H1 (cell line): ENCODE data around the gene SSR1. TPM values are rescaled to one million over a fixed set of nuclear protein-coding genes. Genes with fewer than 3 reads are reported as not detected.
A peak's percentile ranks its signal among the peaks of the same experiment; 100 is the strongest.

Source experiments
- CTCF ChIA-PET: fragments of 300-600 bp; sonication (Branson Sonifier 250); formaldehyde crosslinking; loops from one replicate; lab custom pipeline; 2021; ENCODE audit not compliant: partially characterized antibody; lab: Charles Lee
- POLR2A ChIA-PET: fragments of 300-600 bp; sonication (Branson Sonifier 250); formaldehyde crosslinking; loops from one replicate; lab custom pipeline; 2021; ENCODE audit warnings: inconsistent platforms; ENCODE audit not compliant: partially characterized antibody; lab: Charles Lee
- DNase-seq, 2 experiments: peaks; one replicate each; pipeline versions ENCODE4 v3.0.0 to v3.0.0-alpha.2; 2010 to 2022; ENCODE audit warnings: low spot score in 2 of 2, low read depth in 1 of 2, mixed read lengths in 1 of 2
- FAIRE-seq: peaks from 2 replicates; lab custom pipeline; 2011; peaks lifted over from hg19 to GRCh38; lab: Jason Lieb, UNC
- H2AFZ ChIP-seq: 2 replicates; pipeline ENCODE4 v1.8.1; 2012; ENCODE audit warnings: low read length, inconsistent platforms
- H2AK5ac ChIP-seq: 2 replicates; pipeline ENCODE4 v1.6.1; 2013; ENCODE audit warnings: low read depth, low read length
- H2BK120ac ChIP-seq: replicated peaks from 2 replicates; pipeline ENCODE3; 2013; ENCODE audit warnings: low read depth, low read length, inconsistent platforms
- H2BK12ac ChIP-seq: 2 replicates; pipeline ENCODE4 v1.6.1; 2013; ENCODE audit warnings: low read depth, low read length
- H2BK15ac ChIP-seq: 2 replicates; pipeline ENCODE4 v1.6.1; 2013; ENCODE audit warnings: low read length
- H2BK20ac ChIP-seq: 2 replicates; pipeline ENCODE4 v1.6.1; 2013; ENCODE audit warnings: low read length
- H2BK5ac ChIP-seq: 2 replicates; pipeline ENCODE4 v1.6.1; 2013; ENCODE audit warnings: low read depth, low read length
- H3K14ac ChIP-seq: 2 replicates; pipeline ENCODE4 v1.6.1; 2013; ENCODE audit warnings: inconsistent platforms; ENCODE audit not compliant: insufficient read length
- H3K18ac ChIP-seq: 2 replicates; pipeline ENCODE4 v1.6.1; 2013; ENCODE audit warnings: low read length; ENCODE audit errors: extremely low read depth
- H3K23ac ChIP-seq: 2 replicates; pipeline ENCODE4 v1.6.1; 2013; ENCODE audit warnings: inconsistent platforms; ENCODE audit not compliant: insufficient read length
- H3K23me2 ChIP-seq: 2 replicates; pipeline ENCODE4 v1.6.1; 2013; ENCODE audit warnings: low read depth, low read length
- H3K27ac ChIP-seq: 2 replicates; pipeline ENCODE4 v1.6.1; 2011; ENCODE audit warnings: low read depth, low read length, inconsistent platforms
- H3K27me3 ChIP-seq, 4 experiments: replicated peaks in 1 of 4; 1 replicate in 1 of 4; 2 replicates in 3 of 4; pipeline versions ENCODE4 v1.6.1 to v1.8.1; 2011 to 2013; ENCODE audit warnings: low read length in 3 of 4, mild to moderate bottlenecking in 3 of 4, inconsistent platforms in 2 of 4, mixed read lengths in 2 of 4, moderate library complexity in 1 of 4; ENCODE audit not compliant: control insufficient read depth in 3 of 4, insufficient read depth in 3 of 4; ENCODE audit errors: extremely low read depth in 1 of 4
- H3K36me3 ChIP-seq, 4 experiments: 2 replicates each; pipeline versions ENCODE4 v1.6.1 to v1.8.1; 2011 to 2013; ENCODE audit warnings: mild to moderate bottlenecking in 4 of 4, low read length in 3 of 4, moderate library complexity in 2 of 4, control low read depth in 1 of 4, inconsistent platforms in 1 of 4; ENCODE audit not compliant: insufficient read depth in 4 of 4, control insufficient read depth in 2 of 4
- H3K4ac ChIP-seq: replicated peaks from 2 replicates; pipeline ENCODE3; 2013; ENCODE audit warnings: low read length, low read depth, mixed read lengths, inconsistent platforms; ENCODE audit not compliant: insufficient read length
- H3K4me1 ChIP-seq, 4 experiments: replicated peaks in 1 of 4; 1 replicate in 1 of 4; 2 replicates in 3 of 4; pipeline versions ENCODE4 v1.6.1 to v1.8.1; 2011 to 2013; ENCODE audit warnings: low read length in 3 of 4, inconsistent platforms in 2 of 4, mixed read lengths in 1 of 4; ENCODE audit not compliant: insufficient read depth in 4 of 4, control insufficient read depth in 3 of 4
- H3K4me2 ChIP-seq, 2 experiments: 2 replicates each; pipeline versions ENCODE4 v1.6.1 to v1.8.1; 2011 to 2013; ENCODE audit warnings: low read depth in 2 of 2, low read length in 2 of 2, control low read depth in 1 of 2, inconsistent platforms in 1 of 2, mild to moderate bottlenecking in 1 of 2; ENCODE audit not compliant: insufficient read depth in 1 of 2
- H3K4me3 ChIP-seq, 4 experiments: fragments of 200-600, 300-600 bp in 1 of 4; sonication (generic), shearing (Covaris generic), sonication (Bioruptor Twin) in 1 of 4; 2 replicates each; pipeline versions ENCODE4 v1.5.1 to v1.8.1; 2011 to 2016; ENCODE audit warnings: low read length in 4 of 4, low read depth in 3 of 4, control low read depth in 2 of 4, inconsistent platforms in 2 of 4, mild to moderate bottlenecking in 2 of 4, mixed read lengths in 1 of 4, moderate library complexity in 1 of 4; ENCODE audit not compliant: insufficient read depth in 2 of 4; ENCODE audit errors: extremely low read depth in 1 of 4
- H3K56ac ChIP-seq: replicated peaks from 2 replicates; pipeline ENCODE3; 2013; ENCODE audit warnings: low read depth, mild to moderate bottlenecking, mixed read lengths, low read length, inconsistent platforms; ENCODE audit not compliant: insufficient read length
- H3K79me1 ChIP-seq: 2 replicates; pipeline ENCODE4 v1.6.1; 2013; ENCODE audit warnings: low read depth, low read length, control low read depth
- H3K79me2 ChIP-seq, 2 experiments: 2 replicates each; pipeline versions ENCODE4 v1.6.1 to v1.8.1; 2012 to 2013; ENCODE audit warnings: low read length in 2 of 2, mild to moderate bottlenecking in 2 of 2, inconsistent platforms in 1 of 2; ENCODE audit not compliant: insufficient read depth in 2 of 2, control insufficient read depth in 1 of 2
- H3K9ac ChIP-seq, 4 experiments: replicated peaks in 1 of 4; 1 replicate in 1 of 4; 2 replicates in 3 of 4; pipeline versions ENCODE4 v1.6.1 to v1.8.1; 2011 to 2013; ENCODE audit warnings: low read depth in 3 of 4, low read length in 3 of 4, control low read depth in 2 of 4, mild to moderate bottlenecking in 2 of 4, moderate library complexity in 2 of 4, inconsistent platforms in 1 of 4; ENCODE audit errors: extremely low read depth in 1 of 4
- H3K9me3 ChIP-seq, 2 experiments: 2 replicates each; pipeline versions ENCODE4 v1.6.1 to v1.8.1; 2012 to 2013; ENCODE audit warnings: mild to moderate bottlenecking in 2 of 2, moderate library complexity in 2 of 2, control low read depth in 1 of 2, inconsistent platforms in 1 of 2, low read depth in 1 of 2, low read length in 1 of 2, mixed read lengths in 1 of 2; ENCODE audit not compliant: insufficient read depth in 2 of 2
- H4K20me1 ChIP-seq, 2 experiments: replicated peaks in 1 of 2; 2 replicates each; pipeline versions ENCODE3 to v1.8.1; 2011 to 2013; ENCODE audit warnings: inconsistent platforms in 2 of 2, low read length in 2 of 2, mild to moderate bottlenecking in 1 of 2; ENCODE audit not compliant: insufficient read depth in 2 of 2, control insufficient read depth in 1 of 2
- H4K5ac ChIP-seq: 2 replicates; pipeline ENCODE4 v1.6.1; 2013; ENCODE audit warnings: low read length, low read depth, mixed read lengths, inconsistent platforms; ENCODE audit not compliant: insufficient read length
- H4K8ac ChIP-seq: 2 replicates; pipeline ENCODE4 v1.8.0; 2013; ENCODE audit warnings: mild to moderate bottlenecking, moderate library complexity, low read length, inconsistent platforms; ENCODE audit not compliant: insufficient read depth; ENCODE audit errors: extremely low read depth
- H4K91ac ChIP-seq: replicated peaks from 2 replicates; pipeline ENCODE3; 2013; ENCODE audit warnings: low read length, mixed read lengths, inconsistent platforms; ENCODE audit not compliant: insufficient read length
- CTCF ChIP-seq, 3 experiments: IDR thresholded peaks; 1 replicate in 2 of 3; 2 replicates in 1 of 3; pipeline versions ENCODE4 v1.5.1 to v1.6.1; 2011; ENCODE audit warnings: low read length in 3 of 3, mild to moderate bottlenecking in 3 of 3, inconsistent platforms in 2 of 3, low read depth in 1 of 3, moderate library complexity in 1 of 3; ENCODE audit not compliant: insufficient read depth in 1 of 3; ENCODE audit errors: control extremely low read depth in 1 of 3
- HDAC2 ChIP-seq, 2 experiments: fragments of 300-600 bp in 1 of 2; sonication (generic) in 1 of 2; IDR thresholded peaks; 2 replicates each; pipeline ENCODE4 v1.6.1; 2011 to 2012; ENCODE audit warnings: low read depth in 2 of 2, low read length in 2 of 2, mild to moderate bottlenecking in 2 of 2, moderate library complexity in 2 of 2, borderline replicate concordance in 1 of 2, inconsistent platforms in 1 of 2
- NRF1 ChIP-seq: IDR thresholded peaks from 2 replicates; pipeline ENCODE4 v1.6.1; 2011; ENCODE audit warnings: mild to moderate bottlenecking, low read depth, low read length, improper control_type of control experiment
- SP4 ChIP-seq: IDR thresholded peaks from 2 replicates; pipeline ENCODE4 v1.6.1; 2012; ENCODE audit warnings: low read length, inconsistent platforms
- SUZ12 ChIP-seq: fragments of 200-600 bp; sonication (generic); IDR thresholded peaks from 2 replicates; pipeline ENCODE4 v1.6.1; 2012; ENCODE audit warnings: mild to moderate bottlenecking, inconsistent platforms, low read length, moderate library complexity, mixed read lengths
- TAF7 ChIP-seq: optimal IDR thresholded peaks from 2 replicates; pipeline ENCODE3; 2011; ENCODE audit warnings: low read depth, mild to moderate bottlenecking, inconsistent platforms, low read length, moderate library complexity, borderline replicate concordance
- TEAD4 ChIP-seq: IDR thresholded peaks from 2 replicates; pipeline ENCODE4 v1.6.1; 2012; ENCODE audit warnings: low read depth, low read length, inconsistent platforms, mixed read lengths
- YY1 ChIP-seq: IDR thresholded peaks from 2 replicates; pipeline ENCODE4 v1.6.1; 2011; ENCODE audit warnings: low read depth, mild to moderate bottlenecking, low read length
- WGBS, 2 experiments: shearing (Covaris generic) in 1 of 2; methylation state at CpG; one replicate each; pipeline versions ENCODE4 v1.1.6 to v1.1.7; 2013 to 2015; ENCODE audit warnings: low lambda C conversion rate in 2 of 2, mixed read lengths in 2 of 2, inconsistent platforms in 1 of 2, low coverage in 1 of 2, missing lambda C conversion rate in 1 of 2; ENCODE audit not compliant: insufficient replicate concordance in 2 of 2, insufficient coverage in 1 of 2, insufficient read length in 1 of 2; ENCODE audit errors: extremely low coverage in 1 of 2, missing lambda C conversion rate in 1 of 2; 5-methylcytosine and 5-hydroxymethylcytosine counted together
- polyA plus RNA-seq, 7 experiments: library from polyadenylated mRNA; depleted of rRNA in 3 of 7; stranded (reverse) in 5 of 7; unstranded in 2 of 7; fragments of >200 nt in 5 of 7; fragments of 200-250 nt in 2 of 7; gene quantifications; 1 replicate in 5 of 7; 2 replicates in 1 of 7; 4 replicates in 1 of 7; pipeline versions ENCODE4 v1.2.1 to v1.2.3, GENCODE V29; 2011 to 2013; ENCODE audit warnings: missing spikeins in 2 of 7, mixed read lengths in 2 of 7
- total RNA-seq: library from RNA; stranded (reverse); fragmentation: NEBNext Ultra II Directional; extraction: Animal tissue kit (Norgen Biotek cat#: 25700); gene quantifications from 2 replicates; pipeline ENCODE4 v1.2.1, GENCODE V29; 2021

Gene SSR1
- total and polyA plus RNA-seq, 2 of the 8 experiments (the other 6 are each of a cell fraction or from before 2014, with no cell fraction given): 26.6 to 117 TPM

- Histone ChIP-seq H2BK120ac (no peak overlapping the region), H3K27ac (no peak overlapping the region), H4K5ac (no peak overlapping the region), H3K9me3 (no peaks in the 10 kb centered on the region), H3K79me2 (no peaks in the 10 kb centered on the region), H3K27me3 (no peaks in the 10 kb centered on the region), H4K91ac (peak overlapping the region; percentile 5), H2BK15ac (0 out of 2 replicates have a peak overlapping the region, but pooled peaks have one; percentile 10), H3K4me3 (no peak overlapping the region), H2AK5ac (no peak overlapping the region), H3K23me2 (no peaks in the 10 kb centered on the region), H3K36me3 (peaks cover 3 to 10% (median 4%) of the 10 kb centered on the region in 4 experiments; a peak in 4 of 8 replicates), H3K18ac (no peak overlapping the region; the same call in 1 of the 2 replicates), H4K8ac (no peak overlapping the region), H3K9ac (no peak overlapping the region), H2BK20ac (no peak overlapping the region), H3K14ac (no peak overlapping the region), H3K56ac (no peak overlapping the region), H2AFZ (no peak overlapping the region), H3K23ac (no peak overlapping the region), H3K4me2 (peak overlapping the region; percentile 30 to 42; a peak in 3 of 4 replicates), H4K20me1 (peaks cover 2 to 3% of the 10 kb centered on the region in 2 experiments), H2BK12ac (0 out of 2 replicates have a peak overlapping the region, but pooled peaks have one; percentile 56), H3K79me1 (0 out of 2 replicates have a peak, but pooled peaks cover 2% of the 10 kb centered on the region), H3K4ac (no peak overlapping the region), H2BK5ac (peak overlapping the region; percentile 64; the same call in 1 of the 2 replicates), H3K4me1 (peaks cover 9 to 23% (median 14%) of the 10 kb centered on the region in 4 experiments)
- FAIRE-seq: no peak
- WGBS, 2 experiments: 65% methylated on average over 4 of the region's 4 CpGs; no CpG with 5 or more reads in 1 of the 2 experiments
- ChIA-PET CTCF (interaction anchor here (0.8 to 5.7 kb wide), 45 partner anchors 10 to 688 kb away, joined by 3 to 55 read pairs (median 4); no protein-coding TSS in a partner anchor), POLR2A (no interaction called here)
- no peak for DNase-seq
- 0 out of 2 replicates have a peak, but pooled peaks have one; percentile 48 for TF ChIP-seq TEAD4
- no peak for TF ChIP-seq YY1
- TF ChIP-seq CTCF (IDR thresholded peaks at IDR 0.05; ENCODE audit: control extremely low read depth in 1 of 3, insufficient read depth in 1 of 3, low read depth in 1 of 3, low read length in 3 of 3): no peak
- TF ChIP-seq HDAC2 (IDR thresholded peaks at IDR 0.05; ENCODE audit: borderline replicate concordance in 1 of 2, low read depth in 2 of 2, low read length in 2 of 2): no peak
- no peak for TF ChIP-seq TAF7
- no peak for TF ChIP-seq SUZ12
- TF ChIP-seq SP4: no peak
- TF ChIP-seq NRF1: no peak
Observed at GRCh38 chr6:7242835-7243178, 70.2 kb downstream of the SSR1 start.
